ACC112 (cell line): Measurements from ENCODE around the gene TMCC1.
A peak's percentile ranks its signal among the peaks of the same experiment; 100 is the strongest.

Experiments
- H2AFZ ChIP-seq: fragments of 200-600 bp; sonication (generic); one replicate; pipeline ENCODE4 v1.6.0; 2017; ENCODE audit warnings: antibody characterized with exemption, low read length; ENCODE audit not compliant: unreplicated experiment
- H3K27ac ChIP-seq: fragments of 200-600 bp; sonication (generic); 2 replicates; pipeline ENCODE4 v1.5.1; 2014; ENCODE audit warnings: low read depth, mild to moderate bottlenecking, antibody characterized with exemption, low read length, moderate library complexity
- H3K27me3 ChIP-seq: fragments of 200-600 bp; sonication (generic); 2 replicates; pipeline ENCODE4 v1.6.1; 2014; ENCODE audit warnings: mild to moderate bottlenecking, antibody characterized with exemption, low read length, moderate library complexity, mixed read lengths; ENCODE audit not compliant: insufficient read depth
- H3K36me3 ChIP-seq: fragments of 200-600 bp; sonication (generic); 2 replicates; pipeline ENCODE4 v1.6.1; 2016; ENCODE audit warnings: mild to moderate bottlenecking, antibody characterized with exemption, low read length, moderate library complexity, mixed read lengths; ENCODE audit not compliant: insufficient read depth
- H3K4me1 ChIP-seq: fragments of 200-600 bp; sonication (generic); one replicate; pipeline ENCODE4 v1.6.1; 2016; ENCODE audit warnings: low read length, mixed read lengths; ENCODE audit not compliant: insufficient read depth, unreplicated experiment, control insufficient read depth
- H3K4me3 ChIP-seq: fragments of 200-600 bp; sonication (generic); 2 replicates; pipeline ENCODE4 v1.5.1; 2014; ENCODE audit warnings: mild to moderate bottlenecking, low read depth, low read length
- H3K79me2 ChIP-seq: fragments of 200-600 bp; sonication (generic); one replicate; pipeline ENCODE4 v1.6.0; 2016; ENCODE audit warnings: low read length; ENCODE audit not compliant: control insufficient read depth, unreplicated experiment, insufficient read depth

The TMCC1 gene

DNA sequence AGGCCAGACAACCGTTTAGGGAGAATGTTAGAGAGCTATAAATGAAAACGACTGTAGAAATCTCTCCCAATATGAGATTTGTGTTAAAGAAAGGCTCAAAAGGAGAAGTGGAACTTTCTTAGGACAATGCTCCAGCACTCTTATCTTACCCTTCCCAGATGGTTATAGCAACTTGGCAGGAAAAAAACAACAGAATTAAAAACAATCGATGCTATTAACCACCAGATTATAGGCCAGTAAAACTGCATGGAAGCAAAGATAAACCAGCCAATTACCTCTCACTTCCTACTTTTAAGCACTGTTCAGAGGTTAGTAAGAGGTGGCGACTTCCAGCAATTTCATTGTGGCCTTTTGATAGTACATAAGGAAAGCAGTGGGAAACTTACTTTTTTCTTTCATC is 72.9 kb downstream of the TMCC1 start:
- Histone ChIP-seq H2AFZ (no peak overlapping the region), H3K4me1 (no peaks in the 10 kb centered on the region), H3K27me3 (no peaks in the 10 kb centered on the region), H3K36me3 (no peaks in the 10 kb centered on the region), H3K79me2 (no peaks in the 10 kb centered on the region), H3K4me3 (no peak overlapping the region), H3K27ac (no peak overlapping the region)

DNA sequence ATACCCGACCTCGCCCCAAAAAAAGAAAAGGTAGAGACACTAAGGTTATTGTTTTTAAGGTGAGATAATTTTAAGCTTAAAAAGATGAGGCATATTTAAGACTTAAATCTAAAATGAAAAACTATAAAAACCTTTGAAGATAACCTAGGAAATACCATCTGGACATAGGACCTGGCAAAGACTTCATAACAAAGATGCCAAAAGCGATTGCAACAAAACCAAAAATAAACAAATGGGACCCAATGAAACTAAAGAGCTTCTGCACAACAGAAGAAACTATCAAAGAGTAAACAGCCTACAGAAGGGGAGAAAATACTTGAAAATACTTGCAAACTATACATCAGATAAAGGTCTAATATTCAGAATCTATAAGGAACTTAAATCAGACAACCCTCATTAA is 80.9 kb downstream of the TMCC1 start:
- H3K4me3 ChIP-seq = no peak overlapping the region
- H2AFZ ChIP-seq = no peak overlapping the region
- no peaks in the 10 kb centered on the region for H3K79me2 ChIP-seq
- no peaks in the 10 kb centered on the region for H3K4me1 ChIP-seq
- H3K36me3 ChIP-seq = no peaks in the 10 kb centered on the region
- no peaks in the 10 kb centered on the region for H3K27me3 ChIP-seq
- H3K27ac ChIP-seq = no peak overlapping the region

DNA sequence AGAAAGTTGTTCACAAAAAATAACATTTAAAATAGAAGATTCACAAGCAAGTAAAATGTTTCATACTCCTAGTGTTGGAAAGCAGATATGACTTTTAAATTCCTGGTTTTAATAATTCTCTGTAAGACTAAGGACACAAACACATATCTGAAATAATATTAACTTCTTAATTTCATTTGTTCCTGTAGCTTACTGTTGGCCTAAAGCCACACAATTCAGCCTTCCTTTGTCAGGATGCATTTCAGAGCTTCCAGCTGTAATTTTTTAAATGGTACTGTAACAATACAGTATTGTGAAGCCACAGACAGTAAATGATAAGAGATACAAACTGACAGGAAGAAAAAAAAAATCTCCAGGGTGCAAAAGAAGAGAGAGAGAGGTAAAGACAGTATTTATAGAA is 84.2 kb downstream of the TMCC1 start:
- Histone ChIP-seq H3K27ac (no peak overlapping the region), H3K79me2 (no peaks in the 10 kb centered on the region), H3K36me3 (no peaks in the 10 kb centered on the region), H3K4me1 (no peaks in the 10 kb centered on the region), H3K27me3 (no peaks in the 10 kb centered on the region), H2AFZ (no peak overlapping the region), H3K4me3 (no peak overlapping the region)

DNA sequence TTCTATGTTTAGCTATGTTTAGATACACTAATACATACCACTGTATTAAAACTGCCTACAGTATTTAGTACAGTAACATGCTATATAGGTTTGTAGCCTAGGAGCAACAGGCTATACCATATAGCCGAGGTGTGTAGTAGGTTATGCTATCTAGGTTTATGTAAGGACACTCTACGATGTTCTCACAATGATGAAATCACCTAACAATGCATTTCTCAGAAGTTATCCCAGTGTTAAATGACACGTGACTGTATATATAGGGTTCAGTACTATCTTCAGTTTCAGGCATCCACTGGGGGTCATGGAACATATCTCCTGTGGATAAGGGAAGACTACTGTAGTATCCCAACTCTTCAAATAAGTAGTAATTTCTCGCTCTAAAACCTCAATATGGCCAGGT is 97.4 kb downstream of the TMCC1 start:
- no peak overlapping the region for H3K27ac ChIP-seq
- H3K4me3 ChIP-seq = no peak overlapping the region
- no peaks in the 10 kb centered on the region for H3K27me3 ChIP-seq
- no peaks in the 10 kb centered on the region for H3K79me2 ChIP-seq
- no peak overlapping the region for H2AFZ ChIP-seq
- H3K4me1 ChIP-seq = peaks cover 23% of the 10 kb centered on the region
- H3K36me3 ChIP-seq = no peaks in the 10 kb centered on the region

DNA sequence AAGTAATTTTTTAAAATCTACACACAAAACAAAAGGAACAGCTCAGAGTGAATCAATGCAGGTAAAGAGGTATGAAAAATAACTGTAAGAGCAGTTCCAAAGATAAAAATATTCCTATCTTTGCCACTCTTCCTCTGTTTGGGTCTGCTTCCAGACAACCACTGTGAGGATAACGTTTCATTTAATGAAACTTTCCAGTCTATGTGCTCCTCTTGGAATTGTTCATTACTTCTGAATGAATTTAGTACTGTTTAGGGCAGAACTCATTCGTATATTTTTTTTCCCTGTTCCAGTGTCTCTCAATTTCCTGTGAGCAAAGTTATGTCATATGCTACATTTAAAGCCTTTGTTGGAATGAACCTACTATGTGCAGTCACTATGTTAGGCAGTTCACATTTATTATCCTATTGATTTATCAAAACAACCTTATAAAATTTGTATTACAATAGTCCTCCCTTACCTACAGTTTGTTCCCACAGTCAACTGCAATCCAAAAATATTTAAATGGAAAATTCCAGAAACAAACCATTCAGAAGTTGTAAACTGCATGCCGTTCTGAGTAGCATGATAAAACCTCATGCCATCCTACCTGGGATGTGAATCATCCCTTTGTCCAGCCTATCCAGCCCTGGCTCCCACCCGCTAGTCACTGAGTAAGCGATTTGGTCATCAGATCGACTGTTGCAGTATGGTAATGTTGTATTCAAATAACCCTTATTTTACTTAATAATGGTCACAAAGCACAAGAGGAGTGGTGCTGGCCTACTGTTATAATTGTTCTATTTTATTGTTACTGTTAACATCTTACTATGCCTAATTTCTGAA is 98.1 kb downstream of the TMCC1 start:
- H3K27ac ChIP-seq = no peak overlapping the region
- H3K36me3 ChIP-seq = no peaks in the 10 kb centered on the region
- H2AFZ ChIP-seq = no peak overlapping the region
- H3K4me3 ChIP-seq = peak overlapping the region; percentile 46; the same call in 1 of the 2 replicates
- no peaks in the 10 kb centered on the region for H3K79me2 ChIP-seq
- H3K27me3 ChIP-seq = no peaks in the 10 kb centered on the region
- peaks cover 23% of the 10 kb centered on the region for H3K4me1 ChIP-seq

DNA sequence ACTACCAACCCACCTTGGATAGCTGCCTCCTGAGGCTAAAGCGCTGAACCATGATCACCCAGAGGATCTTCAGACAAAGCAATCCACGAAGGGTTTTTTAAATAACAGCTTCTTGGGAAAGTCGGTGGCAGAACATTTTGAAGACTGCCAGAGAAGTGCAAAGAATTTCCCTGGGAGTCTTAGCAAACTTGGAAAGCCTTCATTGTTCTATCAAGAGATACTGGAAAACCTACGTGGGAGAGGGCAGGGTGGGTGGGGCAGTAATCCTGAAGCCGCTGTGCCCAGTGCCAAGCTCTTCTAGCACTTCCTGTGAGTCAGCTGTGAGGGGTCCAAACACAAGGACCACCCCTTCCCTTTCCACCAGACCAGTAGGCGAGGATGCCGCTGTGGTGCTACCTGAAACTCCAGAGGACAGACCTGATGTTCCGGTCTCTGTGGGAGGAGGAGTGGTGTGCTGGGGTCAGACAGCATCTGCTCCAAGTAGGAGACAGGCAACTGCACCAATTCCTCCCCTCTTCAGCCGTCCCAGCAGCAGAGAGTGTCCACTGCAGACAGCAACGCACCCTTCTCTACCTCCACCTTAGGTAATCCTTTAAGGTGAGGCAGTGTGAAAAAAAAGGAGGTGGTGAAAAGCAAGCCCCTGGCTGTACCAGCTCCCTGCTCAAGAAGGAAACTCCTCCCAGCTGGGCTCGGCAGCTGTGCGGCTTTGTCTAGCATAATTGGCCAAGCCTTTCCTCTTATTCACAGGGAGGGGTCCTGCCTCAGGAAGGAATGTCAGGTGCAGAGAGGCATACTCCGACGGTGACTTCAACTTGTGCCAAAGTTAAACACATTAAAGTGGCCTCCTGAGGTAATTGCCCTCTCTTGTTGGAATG is 99.0 kb downstream of the TMCC1 start:
- Histone ChIP-seq H3K4me1 (peaks cover 23% of the 10 kb centered on the region), H3K36me3 (no peaks in the 10 kb centered on the region), H3K27me3 (no peaks in the 10 kb centered on the region), H3K27ac (no peak overlapping the region), H3K79me2 (no peaks in the 10 kb centered on the region), H2AFZ (no peak overlapping the region), H3K4me3 (peak overlapping the region; percentile 46; the same call in 1 of the 2 replicates)

DNA sequence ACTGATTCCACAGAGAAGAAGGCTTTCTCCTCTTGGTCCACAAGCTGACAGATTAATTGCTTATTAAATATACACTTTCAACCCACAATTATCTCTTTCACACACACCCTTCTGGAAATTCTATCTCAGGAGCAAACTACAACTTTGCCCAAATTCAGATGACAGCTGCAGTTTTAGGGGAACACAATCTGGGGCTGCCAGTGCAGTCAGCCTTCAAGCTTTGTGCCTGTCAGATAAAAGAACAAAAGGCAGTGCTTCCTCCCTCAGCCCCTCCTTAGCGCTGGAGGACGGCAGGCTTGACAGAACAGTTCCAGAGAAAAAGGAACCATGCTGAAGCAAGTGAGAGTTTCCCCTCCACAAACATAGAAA is 99.6 kb downstream of the TMCC1 start:
- Histone ChIP-seq H3K79me2 (no peaks in the 10 kb centered on the region), H3K27me3 (no peaks in the 10 kb centered on the region), H3K4me3 (0 out of 2 replicates have a peak overlapping the region, but pooled peaks have one; percentile 20), H2AFZ (no peak overlapping the region), H3K4me1 (peaks cover 23% of the 10 kb centered on the region), H3K27ac (no peak overlapping the region), H3K36me3 (no peaks in the 10 kb centered on the region)

DNA sequence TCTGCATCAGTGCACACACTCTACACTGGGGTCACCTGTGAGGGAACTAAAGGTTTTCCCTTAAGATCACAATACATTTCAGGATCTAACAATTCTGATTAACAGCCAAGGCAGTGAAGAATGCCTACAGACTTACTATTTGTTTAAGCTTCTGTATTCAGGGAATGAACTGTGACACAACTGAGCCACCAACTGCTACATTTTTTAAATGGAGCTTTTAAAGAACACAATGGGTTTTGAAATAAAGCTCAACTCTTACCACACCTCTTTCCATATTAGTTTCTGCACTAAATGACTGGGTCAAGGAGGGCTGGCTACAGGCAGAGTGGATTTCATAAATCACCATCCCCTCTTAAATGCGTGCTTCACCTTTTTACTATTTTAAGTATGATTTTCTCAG is 100.2 kb downstream of the TMCC1 start:
- Histone ChIP-seq H3K4me1 (peaks cover 23% of the 10 kb centered on the region), H3K27me3 (no peaks in the 10 kb centered on the region), H3K79me2 (no peaks in the 10 kb centered on the region), H2AFZ (no peak overlapping the region), H3K36me3 (no peaks in the 10 kb centered on the region), H3K27ac (no peak overlapping the region), H3K4me3 (no peak overlapping the region)

DNA sequence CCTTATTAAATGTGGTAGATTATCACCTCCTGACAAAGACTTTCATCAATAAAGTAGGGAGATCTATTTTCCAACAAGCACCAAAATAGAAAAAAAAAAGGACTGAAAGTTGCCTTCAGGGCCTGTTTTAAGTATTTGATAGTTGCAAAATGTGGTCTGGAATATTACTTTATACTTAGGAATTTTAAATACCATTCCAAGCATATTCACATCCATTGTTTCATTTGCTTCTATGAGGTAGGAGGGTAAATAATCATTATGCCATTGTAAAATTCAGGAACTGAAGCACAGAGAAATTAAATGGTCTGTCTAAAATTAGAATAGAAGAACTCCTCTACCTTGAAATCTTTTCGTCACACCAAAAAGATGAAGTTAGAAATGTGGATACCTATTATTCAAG is 110.0 kb downstream of the TMCC1 start:
- Histone ChIP-seq H3K27me3 (no peaks in the 10 kb centered on the region), H3K79me2 (no peaks in the 10 kb centered on the region), H3K36me3 (no peaks in the 10 kb centered on the region), H3K27ac (no peak overlapping the region), H2AFZ (no peak overlapping the region), H3K4me3 (no peak overlapping the region), H3K4me1 (no peaks in the 10 kb centered on the region)

DNA sequence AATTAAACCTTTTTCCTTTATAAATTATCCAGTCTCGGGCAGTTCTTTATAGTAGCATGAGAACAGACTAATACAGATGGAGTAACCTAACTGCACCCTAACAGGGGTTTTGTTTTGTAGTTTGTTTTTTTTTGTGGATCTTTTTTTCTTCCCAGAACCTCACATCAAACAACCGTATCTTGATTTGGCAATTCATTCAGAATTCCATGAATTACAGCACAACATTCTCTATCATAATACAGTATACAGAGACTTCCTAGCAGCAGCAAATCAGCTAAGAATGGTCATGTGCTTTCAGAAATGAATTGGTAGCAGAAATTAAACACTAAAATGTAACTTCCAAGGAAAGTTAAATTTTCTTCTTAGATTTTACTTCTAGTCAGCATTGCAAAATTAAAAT is 114.6 kb downstream of the TMCC1 start:
- Histone ChIP-seq H3K36me3 (no peaks in the 10 kb centered on the region), H3K4me1 (peaks cover 3% of the 10 kb centered on the region), H3K4me3 (no peak overlapping the region), H2AFZ (no peak overlapping the region), H3K27ac (no peak overlapping the region), H3K27me3 (no peaks in the 10 kb centered on the region), H3K79me2 (no peaks in the 10 kb centered on the region)

DNA sequence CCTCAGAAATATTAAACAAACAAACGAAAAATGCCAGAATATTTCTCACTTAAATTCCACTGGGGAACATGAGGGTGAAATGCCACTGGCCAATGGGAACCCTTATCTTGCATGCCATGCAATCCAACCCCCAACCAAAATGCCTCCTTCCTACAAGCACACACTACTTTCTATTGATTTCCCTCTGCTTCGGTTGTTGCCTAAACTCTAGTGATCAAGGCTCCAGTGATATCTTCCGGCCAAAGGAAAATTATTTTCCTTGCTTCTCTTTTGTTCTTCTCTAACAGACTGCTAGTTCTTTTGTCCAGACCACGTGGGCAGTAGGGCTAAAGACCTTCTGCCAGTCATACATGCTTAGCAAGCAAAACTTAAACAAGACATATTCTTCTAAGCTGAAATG is 115.7 kb downstream of the TMCC1 start:
- peaks cover 3% of the 10 kb centered on the region for H3K4me1 ChIP-seq
- no peak overlapping the region for H3K27ac ChIP-seq

More for the DNA sequence above, 115.7 kb downstream of the TMCC1 start:
- Histone ChIP-seq H3K79me2 (no peaks in the 10 kb centered on the region), H3K27me3 (no peaks in the 10 kb centered on the region), H3K36me3 (no peaks in the 10 kb centered on the region), H2AFZ (no peak overlapping the region), H3K4me3 (no peak overlapping the region)
